ENCODE results near the gene DHX30. TPM values are rescaled to one million over a fixed set of nuclear protein-coding genes. Genes with fewer than 3 reads are reported as not detected.
A peak's percentile ranks its signal among the peaks of the same experiment; 100 is the strongest.
"Not testable (repeated sequence)": the region's sequence is repeated elsewhere in the genome, so short reads cannot be mapped to it uniquely, and the experiment has no call there.

The DHX30 gene
- total RNA-seq, 1 experiment from 2014 or later, result 78.6 TPM

DNA sequence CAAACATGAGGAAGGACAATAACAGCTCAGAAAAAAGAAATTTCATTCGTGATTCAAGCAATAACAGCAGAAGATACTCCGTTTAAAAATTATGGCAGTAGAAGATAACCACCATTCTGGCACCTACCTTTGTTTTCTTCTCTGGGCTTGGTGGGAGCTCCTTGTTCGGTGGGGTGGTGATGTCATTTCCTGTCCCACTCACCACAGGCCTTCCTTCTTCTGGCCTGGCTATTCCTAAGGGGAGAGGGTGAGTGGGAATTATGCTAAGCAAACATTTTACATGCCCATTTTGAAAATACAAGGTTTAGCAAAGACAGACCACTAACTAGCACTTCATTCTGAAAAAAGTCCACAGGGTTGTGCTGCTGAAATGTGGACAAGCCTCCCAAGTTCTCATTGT, 74.4 kb downstream of the DHX30 start:
- Histone ChIP-seq H3K27ac (no peak overlapping the region), H3K27me3 (no peaks in the 10 kb centered on the region), H3K4me1 (0 out of 2 replicates have a peak, but pooled peaks cover 5% of the 10 kb centered on the region), H3K9me3 (replicated peaks) (no peaks in the 10 kb centered on the region), H3K36me3 (peaks cover 20% of the 10 kb centered on the region), H3K4me3 (no peak overlapping the region)
- peak in 1 of 2 experiments; percentile 19 for DNase-seq

DNA sequence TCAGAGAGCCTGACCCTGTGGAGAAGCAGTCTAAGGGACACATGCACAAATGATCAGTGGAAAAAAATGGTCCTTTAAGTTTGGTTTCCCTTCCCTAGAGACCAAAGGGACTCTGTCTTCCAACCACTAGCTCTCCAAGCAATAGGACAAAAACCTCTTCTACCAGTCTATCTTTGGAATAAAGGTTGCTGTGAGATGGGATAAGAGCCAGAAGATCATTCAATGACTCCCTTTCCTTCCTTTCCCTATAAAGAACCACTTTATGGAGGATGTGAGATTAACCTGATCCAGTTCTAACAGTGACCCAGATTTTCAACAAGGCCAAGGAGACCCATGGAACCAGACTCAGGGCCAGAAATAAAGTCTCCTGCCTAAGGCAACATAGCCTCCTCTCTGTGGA, 74.8 kb downstream of the DHX30 start:
- H3K9me3 ChIP-seq (replicated peaks), result no peaks in the 10 kb centered on the region
- H3K4me3 ChIP-seq, result no peak overlapping the region
- H3K36me3 ChIP-seq, result peaks cover 16% of the 10 kb centered on the region
- no peaks in the 10 kb centered on the region for H3K27me3 ChIP-seq
- H3K4me1 ChIP-seq, result 0 out of 2 replicates have a peak, but pooled peaks cover 5% of the 10 kb centered on the region
- no peak overlapping the region for H3K27ac ChIP-seq
- no peak for DNase-seq

DNA sequence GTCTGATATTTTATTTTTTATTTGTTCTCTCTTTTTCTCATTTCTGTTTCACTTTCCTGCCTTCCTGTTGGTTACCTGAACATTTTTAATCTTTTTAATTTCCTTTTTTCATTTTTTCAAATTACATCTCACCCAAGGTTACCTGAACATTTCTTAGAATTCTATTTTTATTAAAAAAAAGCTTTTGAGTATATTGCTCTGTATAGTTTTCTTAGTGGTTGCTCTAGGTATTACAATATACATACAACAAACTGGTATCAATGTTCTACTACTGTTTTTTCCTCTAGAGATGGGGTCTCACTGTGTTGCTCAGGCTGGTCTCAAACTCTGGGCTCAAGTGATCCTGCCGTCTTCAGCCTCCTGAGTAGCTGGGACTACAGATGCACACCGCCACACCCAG, 79.4 kb downstream of the DHX30 start:
- Histone ChIP-seq H3K36me3 (0 out of 2 replicates have a peak, but pooled peaks cover 9% of the 10 kb centered on the region), H3K27ac (no peak overlapping the region), H3K9me3 (replicated peaks) (no peaks in the 10 kb centered on the region), H3K27me3 (no peaks in the 10 kb centered on the region), H3K4me3 (no peak overlapping the region), H3K4me1 (0 out of 2 replicates have a peak, but pooled peaks cover 3% of the 10 kb centered on the region)
- no peak for DNase-seq

DNA sequence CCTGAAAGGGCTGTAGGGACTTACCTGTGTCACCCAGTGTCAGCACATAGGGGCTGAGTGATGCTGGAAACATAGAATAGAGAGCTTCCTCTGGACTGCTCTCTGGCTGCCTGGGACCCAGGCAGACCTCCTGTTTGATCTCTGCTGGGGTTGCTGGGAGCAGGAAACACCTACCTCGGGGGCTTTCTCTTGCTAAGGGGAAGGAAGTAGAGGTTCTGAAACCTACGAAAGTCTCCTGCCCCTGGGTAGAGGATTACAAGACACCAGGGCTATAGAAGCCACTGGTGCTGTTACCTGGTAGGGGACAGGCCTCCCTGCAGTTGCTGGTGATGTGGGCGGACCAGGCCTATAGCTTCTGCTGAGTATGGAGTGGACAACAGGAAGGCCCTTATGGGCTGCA, 81.7 kb downstream of the DHX30 start:
- no peaks in the 10 kb centered on the region for H3K4me1 ChIP-seq
- DNase-seq, result no peak
- no peak overlapping the region for H3K4me3 ChIP-seq
- no peaks in the 10 kb centered on the region for H3K9me3 ChIP-seq (replicated peaks)
- no peaks in the 10 kb centered on the region for H3K27me3 ChIP-seq
- no peak overlapping the region for H3K27ac ChIP-seq
- peaks cover 18% of the 10 kb centered on the region for H3K36me3 ChIP-seq

DNA sequence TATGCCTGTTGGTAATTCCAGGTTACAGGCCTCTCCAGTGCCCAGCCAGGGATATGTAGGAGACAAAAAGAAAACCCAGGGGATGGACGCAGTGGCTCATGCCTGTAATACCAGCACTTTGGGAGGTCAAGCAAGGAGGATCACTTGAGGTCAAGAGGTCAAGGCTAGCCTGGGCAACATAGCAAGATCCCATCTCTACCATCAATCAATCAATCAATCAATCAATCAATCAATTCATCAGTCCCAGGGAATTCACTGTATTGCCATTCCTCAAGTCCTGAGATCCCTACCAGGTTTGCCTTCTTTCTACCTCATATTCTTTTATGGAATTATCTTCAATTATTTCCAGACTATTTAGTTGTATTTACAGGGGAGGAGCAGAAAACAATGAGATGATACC, 82.2 kb downstream of the DHX30 start:
- Histone ChIP-seq H3K27ac (no peak overlapping the region), H3K36me3 (peaks cover 20% of the 10 kb centered on the region), H3K9me3 (replicated peaks) (no peaks in the 10 kb centered on the region), H3K4me1 (no peaks in the 10 kb centered on the region), H3K4me3 (no peak overlapping the region), H3K27me3 (no peaks in the 10 kb centered on the region)
- DNase-seq, result no peak

DNA sequence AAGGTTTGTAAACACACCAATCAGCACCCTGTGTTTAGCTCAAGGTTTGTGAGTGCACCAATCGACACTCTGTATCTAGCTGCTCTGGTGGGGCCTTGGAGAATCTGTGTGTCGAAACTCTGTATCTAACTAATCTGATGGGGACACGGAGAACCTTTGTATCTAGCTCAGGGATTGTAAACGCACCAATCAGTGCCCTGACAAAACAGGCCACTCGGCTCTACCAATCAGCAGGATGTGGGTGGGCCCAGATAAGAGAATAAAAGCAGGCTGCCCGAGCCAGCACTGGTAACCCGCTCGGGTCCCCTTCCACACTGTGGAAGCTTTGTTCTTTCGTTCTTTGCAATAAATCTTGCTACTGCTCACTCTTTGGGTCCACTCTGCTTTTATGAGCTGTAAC, 85.1 kb downstream of the DHX30 start:
- not testable (repeated sequence) for DNase-seq; H3K4me3 ChIP-seq; H3K27me3 ChIP-seq; H3K27ac ChIP-seq; H3K4me1 ChIP-seq; H3K9me3 ChIP-seq (replicated peaks)
- H3K36me3 ChIP-seq, result peaks cover 24% of the 10 kb centered on the region

DNA sequence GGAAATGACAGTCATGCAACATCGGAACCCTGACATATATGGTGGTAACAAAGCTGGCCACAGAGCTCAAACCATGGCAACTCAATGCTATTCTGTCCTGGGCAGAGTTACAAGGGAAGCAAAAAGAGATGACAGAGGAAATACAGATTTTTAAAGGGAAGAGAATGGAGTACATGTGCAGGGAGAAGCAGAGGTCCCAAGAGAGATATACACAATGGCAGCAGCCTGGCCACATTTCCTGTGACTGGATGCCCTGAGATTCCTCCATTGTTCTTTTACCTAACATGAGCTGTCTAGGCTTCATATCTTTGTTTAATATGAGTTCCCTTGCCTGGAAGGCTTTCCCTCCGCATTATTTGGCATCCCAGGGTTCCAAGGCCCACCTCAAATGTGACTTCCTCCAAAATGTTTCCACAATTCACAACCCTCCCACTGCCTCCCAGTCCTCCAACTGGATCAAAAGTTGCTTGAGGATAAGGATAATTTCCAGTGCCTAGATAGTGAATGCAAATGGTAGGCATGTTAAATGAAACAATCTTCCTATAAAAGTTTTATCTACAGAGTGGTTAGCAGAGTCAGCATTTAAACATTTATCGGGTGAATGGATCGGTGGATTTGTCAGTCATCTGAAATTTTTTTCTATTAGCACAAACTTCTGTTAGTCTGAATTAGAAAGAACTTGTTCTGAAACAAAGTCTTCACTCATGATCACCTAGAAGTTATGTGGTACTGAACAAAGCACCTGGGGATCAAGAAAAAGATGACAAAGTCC, 86.2 kb downstream of the DHX30 start:
- no peaks in the 10 kb centered on the region for H3K9me3 ChIP-seq (replicated peaks)
- peaks cover 23% of the 10 kb centered on the region for H3K36me3 ChIP-seq
- H3K27ac ChIP-seq, result no peak overlapping the region
- DNase-seq, result no peak
- no peaks in the 10 kb centered on the region for H3K27me3 ChIP-seq
- no peak overlapping the region for H3K4me3 ChIP-seq
- H3K4me1 ChIP-seq, result no peaks in the 10 kb centered on the region

DNA sequence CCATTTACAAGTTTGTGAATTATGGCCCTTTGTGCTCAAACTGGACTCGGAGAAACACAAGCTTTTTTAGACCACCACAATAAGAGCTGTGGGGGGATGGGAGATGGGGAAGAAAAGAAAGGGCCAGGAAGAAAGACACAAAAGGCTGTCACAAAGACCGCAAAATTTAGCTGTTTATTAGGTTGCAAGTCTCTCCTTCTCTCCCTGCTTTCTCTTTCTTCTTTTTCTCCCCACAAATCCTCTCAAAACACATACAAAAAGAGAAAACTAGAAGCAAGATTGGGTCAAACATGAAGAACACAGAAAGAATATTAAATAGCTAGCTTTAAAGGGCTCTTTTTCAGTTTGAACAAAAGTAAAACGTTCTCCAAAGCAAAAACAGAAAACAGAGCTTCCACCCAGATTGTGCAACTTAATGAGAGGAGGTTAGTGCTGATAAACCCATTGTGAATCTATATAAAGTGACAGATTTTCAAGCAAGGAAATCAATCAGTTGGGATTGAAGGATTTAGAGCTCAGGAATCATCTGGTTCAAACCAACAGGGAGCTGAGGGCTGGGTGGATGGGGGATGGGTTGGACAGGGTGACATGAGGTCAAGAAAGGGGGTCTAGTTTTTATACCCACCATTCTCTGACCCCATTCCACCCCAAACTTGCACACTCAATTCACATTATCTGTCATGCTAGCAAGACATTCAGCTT, 87.3 kb downstream of the DHX30 start:
- no peak for DNase-seq
- peaks cover 22% of the 10 kb centered on the region for H3K36me3 ChIP-seq
- no peaks in the 10 kb centered on the region for H3K9me3 ChIP-seq (replicated peaks)
- H3K4me1 ChIP-seq, result no peaks in the 10 kb centered on the region
- H3K27ac ChIP-seq, result no peak overlapping the region
- no peak overlapping the region for H3K4me3 ChIP-seq
- no peaks in the 10 kb centered on the region for H3K27me3 ChIP-seq

DNA sequence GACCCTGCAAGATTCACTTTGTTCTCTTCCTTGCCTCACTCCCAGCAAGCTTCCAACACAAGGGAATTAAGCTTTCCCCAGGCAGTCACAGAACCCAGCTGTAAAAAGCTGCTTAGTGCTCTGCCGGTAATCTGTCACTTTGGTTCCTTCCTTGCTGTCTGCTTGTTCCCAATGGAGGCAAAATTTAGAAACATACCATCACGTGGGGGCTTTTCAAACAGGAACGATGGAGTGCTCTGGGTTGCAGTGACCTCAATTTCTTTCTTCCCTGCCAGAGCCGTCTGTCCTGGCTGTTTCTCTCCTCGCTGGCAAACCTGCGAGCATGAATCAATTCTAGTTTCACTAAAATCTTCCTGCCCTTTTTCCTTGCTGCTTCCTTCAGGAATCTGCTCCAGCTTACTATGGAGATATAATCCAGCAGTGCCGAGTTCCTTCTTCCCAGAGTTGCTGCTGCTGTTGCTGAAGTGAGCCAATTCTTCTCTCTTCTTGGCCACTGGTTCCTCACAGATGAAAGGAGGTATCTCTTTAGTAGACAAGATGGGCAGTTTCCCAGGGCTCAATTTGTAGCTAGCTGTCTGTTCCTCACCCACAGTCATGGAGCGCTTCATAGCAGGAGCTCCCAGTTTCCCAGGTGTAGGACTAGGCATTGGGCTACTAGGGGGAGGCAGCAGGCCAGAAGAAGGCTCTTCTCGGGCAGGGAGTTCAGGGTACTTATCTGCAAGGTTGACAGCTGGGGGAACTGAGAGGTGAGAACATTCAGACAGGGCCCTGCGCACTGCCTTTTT, 88.1 kb downstream of the DHX30 start:
- H3K27ac ChIP-seq, result no peak overlapping the region
- peaks cover 20% of the 10 kb centered on the region for H3K36me3 ChIP-seq
- no peaks in the 10 kb centered on the region for H3K4me1 ChIP-seq
- no peak for DNase-seq
- no peak overlapping the region for H3K4me3 ChIP-seq
- no peaks in the 10 kb centered on the region for H3K9me3 ChIP-seq (replicated peaks)
- H3K27me3 ChIP-seq, result no peaks in the 10 kb centered on the region

DNA sequence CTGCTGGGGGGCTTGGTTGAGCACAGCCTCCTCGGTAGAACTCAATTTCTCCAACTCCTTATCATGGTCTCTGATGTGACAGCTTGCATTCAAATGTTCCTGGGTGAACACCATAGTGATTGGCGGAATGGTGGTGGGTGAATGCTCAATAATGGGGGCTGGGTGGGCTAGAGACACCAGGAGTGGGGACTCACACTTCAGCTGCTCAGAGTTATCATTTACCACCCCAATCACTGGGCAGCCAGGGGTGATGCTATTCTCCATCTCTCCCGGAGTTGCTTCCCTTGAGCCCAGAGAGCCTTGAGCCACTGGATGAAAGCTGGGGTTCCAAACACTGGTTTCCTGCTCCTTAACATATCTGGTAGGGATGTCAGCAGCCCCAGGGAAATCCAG, 88.7 kb downstream of the DHX30 start:
- no peak for DNase-seq
- Histone ChIP-seq H3K4me3 (no peak overlapping the region), H3K9me3 (replicated peaks) (no peaks in the 10 kb centered on the region), H3K4me1 (no peaks in the 10 kb centered on the region), H3K36me3 (peaks cover 20% of the 10 kb centered on the region), H3K27me3 (no peaks in the 10 kb centered on the region), H3K27ac (no peak overlapping the region)

DNA sequence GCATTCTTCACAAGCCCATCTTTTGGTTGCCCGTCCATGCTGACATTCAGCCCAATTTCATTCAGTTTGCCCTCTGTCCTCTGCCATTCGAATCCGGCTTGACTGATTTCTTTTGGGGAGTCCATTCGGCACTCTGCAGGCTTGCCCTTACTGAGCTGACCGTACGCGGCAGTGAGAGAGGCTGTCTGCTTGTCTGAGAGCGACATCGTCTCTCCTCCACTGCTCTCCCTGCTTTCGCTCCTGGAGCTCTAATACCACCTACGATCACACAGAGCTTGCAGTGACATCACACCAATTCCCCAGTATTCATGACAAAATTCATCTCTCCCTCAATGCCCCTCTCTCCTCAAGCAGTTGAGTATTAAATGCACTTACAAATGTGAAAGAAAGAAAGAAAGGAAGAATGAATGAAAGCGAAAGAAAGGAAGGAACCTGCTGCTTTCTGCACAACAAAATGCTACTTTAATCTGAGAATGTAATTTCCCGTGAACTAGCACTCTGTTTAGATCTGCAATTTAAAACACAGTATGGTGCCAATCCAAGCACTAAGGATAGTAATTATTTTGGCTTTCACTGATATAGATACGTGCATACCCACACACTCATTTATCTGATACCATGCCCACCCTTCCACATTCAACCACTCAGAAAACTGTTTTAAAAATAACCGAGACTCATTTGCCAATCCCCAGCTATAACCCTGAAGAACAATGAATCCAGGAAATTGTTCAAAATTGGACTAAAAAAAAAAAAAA, 89.5 kb downstream of the DHX30 start:
- Histone ChIP-seq H3K9me3 (replicated peaks) (no peaks in the 10 kb centered on the region), H3K4me3 (no peak overlapping the region), H3K27ac (no peak overlapping the region), H3K36me3 (peaks cover 20% of the 10 kb centered on the region), H3K4me1 (no peaks in the 10 kb centered on the region), H3K27me3 (no peaks in the 10 kb centered on the region)
- no peak for DNase-seq

DNA sequence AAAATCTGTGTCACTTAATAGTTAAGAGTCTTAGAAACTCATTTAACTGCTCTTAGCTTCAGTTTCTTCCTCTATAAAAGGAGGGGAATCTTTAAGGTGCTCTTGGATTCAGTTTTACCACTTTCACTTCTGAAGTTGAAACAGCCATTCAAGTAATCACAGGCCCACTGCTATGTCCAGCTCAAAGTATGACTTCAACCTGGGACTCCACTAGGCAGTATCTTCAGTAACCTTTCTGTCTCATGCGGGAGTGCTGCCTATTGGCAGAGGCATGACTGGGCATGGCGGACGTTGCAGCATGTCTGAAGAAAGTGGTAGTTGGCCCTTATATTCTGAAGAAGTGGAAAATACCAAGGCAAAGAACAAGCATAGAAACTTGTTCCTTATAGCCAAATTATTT, 92.3 kb downstream of the DHX30 start:
- peaks cover 11% of the 10 kb centered on the region; the same call in 1 of the 2 replicates for H3K36me3 ChIP-seq
- DNase-seq, result no peak
- no peaks in the 10 kb centered on the region for H3K27me3 ChIP-seq
- no peaks in the 10 kb centered on the region for H3K9me3 ChIP-seq (replicated peaks)
- no peaks in the 10 kb centered on the region for H3K4me1 ChIP-seq
- no peak overlapping the region for H3K4me3 ChIP-seq
- H3K27ac ChIP-seq, result no peak overlapping the region

DNA sequence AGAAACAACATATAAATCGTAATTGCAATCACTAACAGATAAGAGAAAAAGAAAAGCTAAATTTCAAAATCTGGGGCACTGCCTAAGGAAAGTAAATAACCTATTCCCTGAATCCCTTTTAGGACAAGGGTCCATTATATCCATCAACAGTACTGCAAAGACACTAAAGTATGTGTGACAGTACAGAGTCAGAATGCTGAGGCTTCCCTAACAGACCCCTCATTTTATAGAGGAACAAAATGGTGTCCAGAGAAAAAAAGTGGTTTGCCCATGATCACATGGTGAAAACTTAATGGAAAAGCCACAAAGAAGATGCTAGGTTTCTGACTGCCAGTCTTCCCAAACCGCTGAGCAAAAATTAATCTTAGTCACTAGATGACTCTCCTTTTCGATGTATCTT, 93.8 kb downstream of the DHX30 start:
- Histone ChIP-seq H3K27me3 (no peaks in the 10 kb centered on the region), H3K27ac (no peak overlapping the region), H3K4me3 (no peak overlapping the region), H3K4me1 (no peaks in the 10 kb centered on the region), H3K36me3 (peaks cover 9% of the 10 kb centered on the region), H3K9me3 (replicated peaks) (no peaks in the 10 kb centered on the region)
- DNase-seq, result no peak

DNA sequence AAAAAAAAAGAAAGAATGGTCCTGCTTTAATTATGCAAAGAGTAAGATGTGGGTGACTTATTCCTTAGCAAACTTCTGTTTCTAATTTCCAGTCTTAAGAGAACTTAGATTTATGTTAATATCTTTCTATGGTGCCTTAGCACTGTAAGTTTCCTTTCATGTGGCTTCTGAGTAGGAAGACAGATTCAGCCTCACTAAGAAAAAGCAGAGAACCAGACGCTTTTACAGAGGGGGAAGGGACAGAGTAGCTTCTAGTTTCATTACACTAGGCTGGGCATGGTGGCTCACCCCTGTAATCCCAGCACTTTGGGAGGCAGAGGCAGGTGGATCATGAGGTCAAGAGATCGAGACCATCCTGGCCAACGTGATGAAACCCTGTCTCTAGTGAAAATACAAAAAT, 95.0 kb downstream of the DHX30 start:
- Histone ChIP-seq H3K4me1 (no peaks in the 10 kb centered on the region), H3K36me3 (peaks cover 9% of the 10 kb centered on the region)

More for the DNA sequence above, 95.0 kb downstream of the DHX30 start:
- Histone ChIP-seq H3K4me3 (no peak overlapping the region), H3K27me3 (no peaks in the 10 kb centered on the region), H3K27ac (no peak overlapping the region), H3K9me3 (replicated peaks) (no peaks in the 10 kb centered on the region)
- DNase-seq, result no peak

All from SJCRH30 (cell line).